ENCODE measurements around the gene PTPRA.

DNA sequence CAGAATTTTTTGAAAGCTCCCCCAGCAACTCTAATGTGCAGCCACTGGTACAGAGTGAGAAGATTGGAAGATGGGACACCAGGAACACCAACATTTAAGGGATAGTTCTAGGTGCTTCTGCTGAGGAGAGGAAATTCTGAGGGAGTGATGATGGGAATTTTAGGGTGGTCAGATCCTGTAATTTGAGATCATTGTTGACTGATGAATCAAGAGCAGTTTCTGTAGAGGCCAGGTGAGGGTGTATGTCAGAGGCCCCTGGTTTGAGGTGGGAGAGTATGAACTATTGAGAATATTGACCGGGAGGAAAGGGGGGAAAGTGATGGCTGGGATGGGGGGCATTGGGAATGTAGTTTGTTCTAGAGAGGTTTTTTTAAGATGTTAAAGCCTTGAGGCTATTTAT, 47.2 kb downstream of the PTPRA start:
- TF ChIP-seq CTCF (IDR thresholded peaks at IDR 0.05; ENCODE audit: insufficient read depth, low read depth, low read length) (no peak), EZH2 (IDR thresholded peaks at IDR 0.05; ENCODE audit: insufficient read depth, low read length) (no peak)

Data from astrocyte (in vitro differentiated cells and primary cell).